Measurements from ENCODE around the gene CD3G.

Gene CD3G

DNA sequence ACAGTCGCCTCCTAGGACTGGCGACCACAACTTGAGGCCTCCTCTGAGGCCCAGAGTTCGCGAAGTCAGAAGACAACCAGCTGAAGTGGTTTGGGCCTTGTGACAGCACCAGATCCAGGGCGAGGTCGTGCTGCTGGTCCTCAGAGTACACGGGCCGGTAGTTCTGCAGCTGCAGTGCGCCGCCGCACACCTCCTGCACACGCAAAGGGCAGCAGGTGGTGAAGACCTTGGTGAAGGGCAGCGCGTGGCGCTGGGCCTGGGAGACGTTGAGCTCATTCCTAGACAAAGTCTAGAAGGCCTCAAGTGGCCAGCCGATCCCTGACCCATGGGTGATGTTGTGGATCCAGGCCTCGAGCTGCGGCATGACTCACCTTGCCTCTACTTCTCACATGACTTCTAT lies 21.4 kb upstream of the CD3G start:
- no peak for DNase-seq (ENCODE audit: low read depth in 3 of 3, low spot score in 1 of 3)

DNA sequence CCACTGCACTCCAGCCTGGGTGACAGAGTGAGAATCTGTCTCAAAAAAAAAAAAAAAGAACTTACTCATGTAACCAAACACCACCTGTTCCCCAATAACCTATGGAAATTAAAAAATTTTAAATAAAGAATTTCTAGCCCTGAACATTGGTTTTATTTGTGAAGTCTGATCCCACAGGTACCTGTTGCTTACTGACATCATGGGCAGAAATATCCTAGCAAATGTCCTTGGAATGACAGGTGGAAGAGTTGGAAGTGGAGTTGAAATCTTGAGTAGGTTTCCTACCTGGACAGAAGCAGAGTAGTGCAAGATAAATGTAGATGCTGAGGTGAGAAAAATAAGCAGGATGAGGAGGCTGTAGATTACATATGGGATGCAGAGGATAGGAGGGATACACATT lies 18.9 kb upstream of the CD3G start:
- no peak for DNase-seq (ENCODE audit: low read depth in 3 of 3, low spot score in 1 of 3)

DNA sequence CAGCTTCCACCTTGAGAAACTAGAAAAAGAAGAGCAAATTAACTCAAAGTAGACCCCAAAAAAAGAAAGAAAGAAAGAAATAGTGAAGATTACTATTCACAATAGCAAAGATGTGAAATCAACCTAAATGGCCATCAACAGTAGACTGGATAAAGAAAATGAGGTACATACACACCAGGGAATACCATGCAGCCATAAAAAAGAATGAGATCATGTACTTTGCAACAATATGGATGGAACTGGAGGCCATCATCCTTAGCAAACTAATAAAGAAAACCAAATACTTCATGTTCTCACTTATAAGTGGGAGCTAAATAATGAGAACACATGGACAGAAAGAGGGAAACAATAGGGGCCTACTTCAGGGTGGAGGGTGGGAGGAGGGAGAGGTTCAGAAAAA lies 15.4 kb upstream of the CD3G start:
- no peak for DNase-seq (ENCODE audit: low read depth in 3 of 3, low spot score in 1 of 3)

DNA sequence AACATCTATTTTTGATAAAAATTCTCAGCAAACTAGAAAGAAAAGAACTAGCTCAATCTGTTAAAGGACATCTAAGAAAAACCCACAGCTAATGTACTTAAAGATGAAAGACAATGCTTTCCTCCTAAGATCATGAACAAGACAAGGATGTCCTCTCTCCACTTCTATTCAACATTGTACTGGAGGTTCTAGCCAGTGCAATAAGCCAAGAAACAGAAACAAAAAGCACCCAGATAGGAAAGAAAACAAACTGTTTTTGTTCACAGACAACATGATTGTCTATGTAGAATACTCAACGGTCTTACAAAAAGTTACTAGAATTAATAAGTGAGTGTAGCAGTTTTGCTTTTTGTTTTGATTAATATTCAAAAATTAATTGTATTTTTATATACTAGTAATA lies 9.4 kb upstream of the CD3G start:
- DNase-seq (ENCODE audit: low read depth in 3 of 3, low spot score in 1 of 3), result no peak

DNA sequence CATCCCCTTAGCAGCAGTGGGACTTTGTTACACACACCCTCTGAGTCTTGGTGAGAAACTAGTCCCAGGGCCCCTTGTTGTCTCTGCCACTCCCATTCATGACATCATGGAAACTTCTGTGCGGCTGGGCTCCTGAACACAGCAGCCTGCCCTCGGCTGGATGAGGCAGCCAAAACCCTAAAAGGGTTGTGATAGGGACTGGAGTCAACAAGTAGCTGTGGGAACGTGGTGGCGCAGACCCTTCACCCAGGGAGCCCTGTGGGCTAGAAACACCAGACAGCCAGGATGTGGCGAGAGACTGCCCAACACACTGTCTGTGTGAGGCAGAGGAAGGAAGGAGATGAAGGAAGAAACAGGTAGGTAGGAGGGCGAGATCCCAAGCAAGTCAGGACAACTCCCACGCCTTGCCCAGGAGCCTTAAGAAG lies 5.5 kb upstream of the CD3G start:
- peak; percentile 53 to 87 (median 81) for DNase-seq (ENCODE audit: low read depth in 3 of 3, low spot score in 1 of 3)

DNA sequence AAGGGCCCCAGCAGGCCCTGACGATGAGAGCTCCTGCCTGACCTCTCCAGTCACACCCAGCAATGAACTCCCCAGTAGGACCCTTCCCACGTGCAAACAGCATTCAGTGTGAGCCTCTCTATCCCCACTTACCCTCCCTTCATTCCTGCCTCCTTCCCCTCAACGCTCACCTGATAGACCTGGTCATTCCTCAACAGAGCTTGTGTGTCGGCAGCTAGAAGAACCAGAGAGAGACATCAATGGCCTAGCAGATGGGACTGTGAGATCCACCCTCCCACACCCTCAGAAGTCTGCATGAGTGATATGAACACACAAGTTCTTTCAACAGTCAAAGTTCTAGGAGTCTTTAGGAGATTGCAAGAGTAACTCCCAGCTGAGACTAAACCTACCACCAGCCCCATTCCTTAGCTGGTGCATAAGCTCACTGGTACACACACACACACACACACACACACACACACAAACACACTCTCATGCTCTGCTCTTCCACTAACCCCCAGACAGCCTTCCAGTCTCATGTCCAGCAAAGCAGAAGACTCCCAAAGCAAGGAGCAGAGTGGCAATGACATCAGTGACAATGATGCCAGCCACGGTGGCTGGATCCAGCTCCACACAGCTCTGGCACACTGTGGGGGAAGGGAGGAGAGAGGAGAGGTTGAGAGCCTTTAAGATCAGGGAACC lies 4.7 kb upstream of the CD3G start:
- DNase-seq (ENCODE audit: low read depth in 3 of 3, low spot score in 1 of 3), result no peak

DNA sequence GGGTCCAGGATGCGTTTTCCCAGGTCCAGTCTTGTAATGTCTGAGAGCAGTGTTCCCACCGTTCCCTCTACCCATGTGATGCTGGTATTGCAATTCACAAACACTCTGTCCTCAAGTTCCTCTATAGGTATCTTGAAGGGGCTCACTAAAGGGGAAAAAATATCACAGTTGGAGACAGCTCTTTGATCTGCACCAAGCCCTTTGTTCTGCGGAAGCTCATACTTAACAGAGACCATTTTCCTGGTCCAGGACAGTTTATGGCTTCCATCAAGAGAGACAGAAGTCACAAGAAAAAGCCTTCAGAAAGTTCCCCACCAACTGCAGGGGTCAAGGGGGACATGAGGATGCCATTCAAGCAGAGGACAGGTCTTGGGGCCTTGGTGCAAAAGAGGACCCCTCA lies 3.7 kb upstream of the CD3G start:
- no peak for DNase-seq (ENCODE audit: low read depth in 3 of 3, low spot score in 1 of 3)

DNA sequence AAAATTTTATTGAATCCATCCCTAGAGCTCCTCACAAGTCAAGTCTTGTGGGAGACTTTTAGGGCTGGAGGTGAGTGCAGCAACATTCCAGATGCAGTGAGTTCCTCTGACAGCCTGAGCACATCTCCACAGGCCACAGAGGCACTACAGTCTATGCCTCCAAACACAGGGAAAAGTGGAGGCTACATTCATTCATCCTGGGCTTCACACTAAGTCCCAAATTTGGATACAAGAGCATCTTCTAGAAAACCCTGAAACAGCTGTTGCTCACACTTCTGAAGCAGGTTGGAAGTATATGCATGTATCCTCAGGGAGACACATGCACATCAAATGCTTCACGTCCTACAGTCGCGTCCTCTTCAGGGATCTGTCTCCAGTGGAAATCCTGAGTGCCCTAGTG lies 2.9 kb upstream of the CD3G start:
- DNase-seq (ENCODE audit: low read depth in 3 of 3, low spot score in 1 of 3), result no peak

DNA sequence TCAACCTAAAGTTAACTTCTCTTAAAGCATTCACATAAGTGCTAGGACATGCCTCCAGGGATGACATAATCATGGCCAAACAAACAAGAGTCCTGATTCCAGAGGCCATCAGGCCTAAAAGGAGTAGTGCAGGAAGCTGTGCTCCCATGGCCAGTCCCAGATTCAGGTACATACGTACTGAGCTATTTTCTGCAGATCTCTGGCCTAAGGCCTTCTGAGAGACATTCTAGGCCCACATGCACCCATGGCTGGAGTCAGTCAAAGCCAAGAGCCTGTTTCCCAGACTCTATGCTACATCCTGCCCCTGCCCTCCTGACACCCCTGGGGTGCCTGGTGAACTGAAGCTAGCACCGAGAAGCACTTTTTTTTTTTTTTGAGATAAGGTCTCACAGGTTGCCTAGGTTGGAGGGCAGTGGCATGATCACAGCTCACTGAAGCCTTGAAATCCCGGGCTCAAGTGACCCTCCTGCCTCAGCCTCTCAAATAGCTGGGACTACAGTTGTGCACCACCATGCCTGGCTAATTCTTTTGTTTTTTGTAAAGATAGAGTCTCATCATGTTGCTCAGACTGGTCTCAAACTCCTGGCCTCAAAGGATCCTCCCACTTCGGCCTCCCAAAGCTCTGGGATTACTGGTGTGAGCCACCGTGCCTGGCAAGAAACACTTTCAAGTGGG lies 2.2 kb upstream of the CD3G start:
- no peak for DNase-seq (ENCODE audit: low read depth in 3 of 3, low spot score in 1 of 3)

DNA sequence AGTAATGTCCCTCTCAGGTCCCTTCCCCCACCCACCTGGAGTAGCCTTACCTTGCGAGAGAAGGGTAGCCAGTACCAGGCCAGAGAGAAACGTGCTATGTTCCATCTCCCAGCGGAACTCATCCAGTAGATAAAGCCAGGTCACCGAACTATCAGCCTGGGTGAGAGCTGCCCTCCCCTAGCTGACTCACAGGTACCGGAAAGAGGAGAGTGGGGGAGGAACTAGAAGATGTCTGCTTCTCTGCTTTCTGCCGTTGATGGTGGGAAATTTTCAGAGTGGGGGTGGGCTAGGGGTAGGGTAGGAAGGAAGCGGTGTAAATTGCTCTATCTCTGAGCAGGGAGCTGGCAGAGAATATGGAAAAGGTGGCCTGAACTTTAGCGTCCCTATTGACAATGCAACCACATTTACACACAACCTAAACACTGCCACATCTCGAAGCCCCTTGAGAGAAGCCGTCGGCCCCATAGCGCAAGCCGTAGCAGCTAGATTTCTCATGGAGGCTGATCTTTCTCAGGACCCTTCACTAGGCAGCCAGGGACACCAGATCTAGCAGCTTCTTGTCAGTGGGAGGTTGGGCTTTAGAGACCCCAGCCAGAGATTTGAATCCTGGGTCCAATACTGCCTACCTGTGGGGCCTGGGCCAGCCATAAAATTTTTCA lies 1.5 kb upstream of the CD3G start, which contains the start of gene CD3D:
Gene CD3D, minus strand, starts transcription at position 203 of the 659 bp plus-strand sequence. Its CDS starts 98 bp downstream, at position 105.
- DNase-seq (ENCODE audit: low read depth in 3 of 3, low spot score in 1 of 3), result peak; percentile 35 to 62 (median 54)

DNA sequence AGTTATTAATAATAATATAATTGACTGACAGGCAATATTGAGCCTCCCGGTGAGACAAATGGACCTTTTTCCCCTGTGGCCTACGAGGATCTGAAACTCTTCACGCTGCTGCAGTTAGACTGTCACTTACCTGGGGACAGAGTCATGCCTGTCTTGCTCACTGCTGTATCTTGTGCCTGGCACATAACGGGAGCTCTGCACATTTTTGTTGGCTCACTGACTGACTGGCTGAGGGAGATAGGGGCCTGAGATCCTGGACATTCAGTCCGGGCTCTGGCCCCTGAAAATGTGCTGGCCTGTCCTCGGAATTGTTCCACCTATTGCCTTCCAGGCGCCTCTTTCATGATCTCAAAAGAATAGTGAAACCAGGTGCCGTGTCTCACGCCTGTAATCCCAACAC lies 896 bp upstream of the CD3G start:
- no peak for DNase-seq (ENCODE audit: low read depth in 3 of 3, low spot score in 1 of 3)

DNA sequence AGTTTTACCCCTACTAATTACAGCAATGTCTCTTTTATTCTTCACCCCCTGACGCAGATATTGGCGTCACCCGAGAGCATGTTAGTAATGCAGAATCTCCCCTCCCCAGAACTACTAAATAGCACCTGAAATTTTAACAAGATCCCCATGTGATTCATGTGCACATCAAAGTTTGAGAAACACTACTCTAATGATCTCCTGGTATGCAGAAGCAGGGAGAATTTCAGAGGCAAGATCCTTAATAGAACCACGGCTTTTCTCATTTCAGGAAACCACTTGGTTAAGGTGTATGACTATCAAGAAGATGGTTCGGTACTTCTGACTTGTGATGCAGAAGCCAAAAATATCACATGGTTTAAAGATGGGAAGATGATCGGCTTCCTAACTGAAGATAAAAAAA lies 5.3 kb downstream of the CD3G start:
- no peak for DNase-seq (ENCODE audit: low read depth in 3 of 3, low spot score in 1 of 3)

DNA sequence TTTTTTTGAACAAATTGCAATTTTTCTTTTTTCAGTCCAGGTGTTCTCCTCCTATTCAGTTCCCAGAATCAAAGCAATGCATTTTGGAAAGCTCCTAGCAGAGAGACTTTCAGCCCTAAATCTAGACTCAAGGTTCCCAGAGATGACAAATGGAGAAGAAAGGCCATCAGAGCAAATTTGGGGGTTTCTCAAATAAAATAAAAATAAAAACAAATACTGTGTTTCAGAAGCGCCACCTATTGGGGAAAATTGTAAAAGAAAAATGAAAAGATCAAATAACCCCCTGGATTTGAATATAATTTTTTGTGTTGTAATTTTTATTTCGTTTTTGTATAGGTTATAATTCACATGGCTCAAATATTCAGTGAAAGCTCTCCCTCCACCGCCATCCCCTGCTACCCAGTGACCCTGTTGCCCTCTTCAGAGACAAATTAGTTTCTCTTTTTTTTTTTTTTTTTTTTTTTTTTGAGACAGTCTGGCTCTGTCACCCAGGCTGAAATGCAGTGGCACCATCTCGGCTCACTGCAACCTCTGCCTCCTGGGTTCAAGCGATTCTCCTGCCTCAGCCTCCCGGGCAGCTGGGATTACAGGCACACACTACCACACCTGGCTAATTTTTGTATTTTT lies 9.1 kb downstream of the CD3G start:
- no peak for DNase-seq (ENCODE audit: low read depth in 3 of 3, low spot score in 1 of 3)

DNA sequence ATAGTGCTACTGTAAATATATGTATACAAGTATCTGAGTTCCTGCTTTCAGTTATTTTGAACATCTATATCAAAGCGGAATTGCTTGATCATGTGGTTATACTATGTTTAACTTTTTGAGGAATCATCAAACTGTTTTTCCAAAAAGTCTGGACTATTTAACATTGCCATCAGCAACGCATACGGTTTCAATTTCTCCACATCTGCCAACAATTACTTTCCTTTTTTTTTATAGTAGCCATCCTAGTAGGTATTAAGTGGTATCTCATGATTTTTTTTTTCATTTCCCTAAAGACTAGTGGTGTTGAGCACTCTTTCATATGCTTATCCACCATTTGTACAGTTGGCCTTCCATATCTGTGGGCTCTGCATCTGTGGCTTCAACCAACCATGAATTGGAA lies 13.9 kb downstream of the CD3G start:
- DNase-seq (ENCODE audit: low read depth in 3 of 3, low spot score in 1 of 3), result no peak

DNA sequence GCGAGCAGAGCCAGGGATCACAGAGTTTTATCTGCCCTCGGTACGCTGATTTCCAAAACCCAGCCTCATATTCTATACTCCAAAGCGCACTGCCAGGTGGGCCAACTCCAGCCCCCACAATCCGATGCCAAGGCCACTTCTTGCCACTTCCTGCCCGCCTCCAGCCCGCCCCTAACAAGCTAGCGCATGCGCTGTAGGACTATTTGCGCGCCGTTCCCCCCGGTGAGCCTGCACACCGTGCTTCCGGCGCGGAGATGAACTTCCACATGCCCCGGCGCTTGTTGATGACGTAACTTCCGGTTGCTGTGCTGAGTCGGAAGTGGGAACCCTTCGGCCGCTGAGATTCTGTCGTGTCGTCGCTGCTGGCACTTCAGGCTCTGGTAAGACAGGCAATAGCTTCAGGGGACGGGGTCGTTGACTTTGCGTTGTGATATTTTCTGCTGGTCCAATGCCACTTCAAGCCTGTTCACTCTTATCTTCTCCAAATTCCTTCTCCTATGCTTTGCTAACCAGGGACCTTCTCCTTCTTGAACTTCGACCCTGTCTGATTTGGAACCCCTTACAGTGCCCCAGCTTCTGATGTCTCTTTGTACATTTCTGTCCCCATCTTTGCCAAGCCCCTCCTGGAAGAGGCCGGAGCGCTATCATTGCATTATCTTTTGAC lies 15.3 kb downstream of the CD3G start, which contains the start of gene UBE4A:
Gene UBE4A, plus strand, starts transcription at position 306 of the 664 bp plus-strand sequence. CDS start 5,481 bp downstream, outside the sequence.
- DNase-seq (ENCODE audit: low read depth in 3 of 3, low spot score in 1 of 3), result peak; percentile 95 to 96 (median 96)

DNA sequence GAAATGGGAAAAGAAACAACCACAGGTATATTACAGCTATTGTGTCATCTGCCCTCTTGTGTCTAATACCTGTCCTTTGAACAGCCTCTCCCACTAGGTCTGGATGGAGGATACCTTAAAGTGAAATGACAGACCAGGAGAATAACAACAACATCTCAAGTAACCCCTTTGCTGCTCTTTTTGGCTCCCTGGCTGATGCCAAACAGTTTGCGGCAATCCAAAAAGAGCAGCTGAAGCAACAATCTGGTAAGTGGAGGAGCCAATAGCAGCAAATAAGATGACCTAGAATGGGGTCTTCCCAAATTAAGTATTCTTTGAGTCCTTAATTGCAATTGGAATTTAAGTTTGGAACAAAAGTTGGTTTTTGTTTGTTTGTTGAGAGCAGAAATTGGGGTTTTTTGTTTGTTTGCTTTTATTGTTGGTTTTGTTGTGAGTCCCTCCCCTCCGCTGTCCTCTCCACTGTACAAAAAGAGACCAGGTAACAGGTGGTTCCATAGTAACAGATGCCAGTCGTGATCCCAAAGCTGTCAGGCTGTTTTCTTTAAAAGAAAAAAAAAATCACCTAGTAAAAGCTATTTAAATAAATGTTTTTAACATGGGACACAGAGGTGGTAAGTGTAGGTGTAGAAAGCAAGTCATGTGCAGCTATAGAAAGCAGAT lies 20.9 kb downstream of the CD3G start:
- no peak for DNase-seq (ENCODE audit: low read depth in 3 of 3, low spot score in 1 of 3)

DNA sequence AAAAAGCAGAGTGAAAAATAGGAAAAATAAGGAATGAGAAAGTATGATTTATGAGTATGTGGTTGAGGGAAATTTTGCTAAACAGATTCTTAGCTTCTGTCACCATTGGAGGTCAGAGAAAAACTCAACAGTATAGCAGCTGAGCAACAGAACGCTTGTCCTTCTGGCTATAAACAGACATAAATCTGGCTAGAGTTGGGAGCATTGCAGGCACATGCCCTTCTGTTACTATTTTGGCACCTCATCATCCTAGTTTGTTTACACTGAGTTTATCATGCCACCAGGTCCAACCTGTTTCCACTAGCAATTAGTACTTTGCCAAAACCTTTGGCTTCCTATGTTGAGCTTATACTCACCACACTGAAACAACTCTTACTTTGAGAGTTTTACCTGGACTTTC lies 22.1 kb downstream of the CD3G start:
- no peak for DNase-seq (ENCODE audit: low read depth in 3 of 3, low spot score in 1 of 3)

DNA sequence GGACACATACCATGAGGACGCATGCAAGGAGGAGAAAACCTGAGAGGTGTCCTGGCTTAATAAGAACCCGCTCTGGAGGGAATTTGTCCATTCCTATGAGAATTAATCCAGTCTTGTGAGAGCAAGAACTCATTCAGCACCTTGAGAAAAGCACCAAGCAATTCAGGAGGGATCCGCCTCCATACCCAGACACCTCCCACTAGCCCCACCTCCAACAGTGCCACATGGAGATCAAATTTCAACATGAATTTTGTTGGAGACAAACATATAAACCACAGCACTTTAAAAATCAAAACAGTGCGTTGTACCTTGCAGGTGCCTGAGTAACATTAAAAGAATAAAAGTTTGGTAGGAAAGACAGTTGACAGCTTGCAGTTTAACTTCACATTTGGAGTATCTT lies 26.6 kb downstream of the CD3G start:
- no peak for DNase-seq (ENCODE audit: low read depth in 3 of 3, low spot score in 1 of 3)

DNA sequence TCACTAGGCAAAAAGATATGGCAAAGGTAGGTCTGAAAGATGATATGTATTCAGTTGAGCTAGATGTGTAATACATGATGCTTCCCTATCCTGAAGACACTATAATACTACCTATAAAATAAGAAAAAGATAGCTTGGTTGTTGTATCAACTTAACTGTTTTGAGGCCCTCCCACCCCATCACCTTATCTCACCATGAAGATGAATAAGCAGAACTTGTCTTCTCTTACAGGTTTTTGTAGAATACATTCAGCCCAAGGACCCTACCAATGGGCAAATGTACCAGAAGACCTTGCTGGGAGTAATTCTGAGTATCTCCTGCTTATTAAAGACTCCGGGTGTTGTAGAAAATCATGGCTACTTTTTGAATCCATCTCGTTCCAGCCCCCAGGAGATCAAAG lies 29.1 kb downstream of the CD3G start:
- DNase-seq (ENCODE audit: low read depth in 3 of 3, low spot score in 1 of 3), result no peak

DNA sequence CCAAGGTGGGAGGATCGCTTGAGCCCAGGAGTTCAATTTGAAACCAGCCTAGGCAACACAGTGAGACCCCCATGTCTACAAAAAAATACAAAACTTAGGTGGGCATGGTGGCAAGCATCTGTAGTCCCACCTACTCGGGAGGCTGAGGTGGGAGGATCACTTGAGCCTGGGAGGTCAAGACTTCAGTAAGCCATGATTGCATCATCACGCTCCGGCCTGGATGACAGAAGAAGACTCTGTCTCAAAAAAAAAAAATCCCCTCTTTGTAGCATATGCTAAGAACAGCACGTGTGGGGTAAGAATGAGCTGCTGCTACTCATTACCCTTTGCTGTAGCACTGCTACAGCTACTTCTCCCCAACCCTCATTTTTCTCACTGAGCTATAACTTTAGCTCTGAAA lies 29.7 kb downstream of the CD3G start:
- DNase-seq (ENCODE audit: low read depth in 3 of 3, low spot score in 1 of 3), result no peak

DNA sequence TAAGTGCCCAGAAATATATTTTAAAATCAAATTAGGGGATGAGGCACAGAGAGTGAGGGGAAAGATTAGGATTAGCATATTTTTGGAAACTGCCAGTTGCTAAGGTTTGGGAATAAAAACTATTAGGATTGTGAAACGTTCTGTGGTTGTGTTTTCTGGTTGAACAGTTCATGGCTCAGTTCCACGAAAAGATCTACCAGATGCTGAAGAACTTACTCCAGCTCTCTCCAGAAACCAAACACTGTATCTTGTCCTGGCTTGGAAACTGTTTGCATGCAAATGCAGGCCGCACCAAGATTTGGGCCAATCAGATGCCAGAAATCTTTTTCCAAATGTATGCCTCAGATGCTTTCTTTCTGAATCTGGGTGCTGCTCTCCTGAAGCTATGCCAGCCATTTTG lies 30.6 kb downstream of the CD3G start:
- no peak for DNase-seq (ENCODE audit: low read depth in 3 of 3, low spot score in 1 of 3)

Measured in stimulated activated CD4-positive, alpha-beta T cell treated with anti-CD3 and anti-CD28 coated beads, TNF-alpha, amount 100 ng/mL, for 1 hour (primary cell).